Dendritic cell treated with granulocyte-macrophage colony-stimulating factor and Interleukin-4, amounts not matched to agents 40 ng/mL and 50 ng/mL, for 4 days (primary cell): ENCODE data around the gene STIP1.

Experiments
- H3K27ac Mint-ChIP-seq: one replicate; pipeline ENCODE4 v1.8.0; 2022; ENCODE audit warnings: mild to moderate bottlenecking, mixed read lengths
- H3K27me3 Mint-ChIP-seq: one replicate; pipeline ENCODE4 v1.8.0; 2022; ENCODE audit warnings: mild to moderate bottlenecking, mixed read lengths
- H3K36me3 Mint-ChIP-seq: one replicate; pipeline ENCODE4 v1.8.0; 2022; ENCODE audit warnings: low read depth, mixed read lengths
- H3K4me1 Mint-ChIP-seq: one replicate; pipeline ENCODE4 v1.8.0; 2022; ENCODE audit warnings: low read depth, mixed read lengths
- H3K4me3 Mint-ChIP-seq: one replicate; pipeline ENCODE4 v1.8.0; 2022; ENCODE audit warnings: mild to moderate bottlenecking, moderate library complexity, mixed read lengths
- H3K9me3 Mint-ChIP-seq: one replicate; pipeline ENCODE4 v1.8.0; 2022; ENCODE audit warnings: mixed read lengths
- intact Hi-C: fragments of 100-400 bp; cut with micrococcal nuclease; formaldehyde crosslinking; loops from one replicate; pipeline ENCODE4 v1.15.0; 2022

Gene STIP1

DNA sequence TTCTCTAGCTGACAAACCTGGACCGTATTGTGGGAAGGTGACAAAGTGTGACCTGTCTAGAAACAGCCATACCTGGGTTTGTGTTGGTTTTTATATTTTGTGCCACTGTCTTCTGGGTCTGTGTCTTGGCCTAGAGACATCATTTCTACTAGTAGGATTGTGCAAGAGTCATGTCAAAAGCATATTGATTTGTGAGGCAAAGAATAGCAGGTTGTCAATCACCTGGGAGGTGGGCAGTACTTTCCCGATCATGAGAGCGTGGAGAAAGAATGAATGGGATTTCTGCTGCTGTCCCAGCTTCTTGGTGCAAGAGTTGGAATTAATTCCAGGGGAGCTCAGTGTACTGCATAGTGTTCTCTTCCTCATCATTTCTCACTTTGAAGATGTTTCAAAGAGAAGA lies 15.6 kb downstream of the STIP1 start:
- peaks cover 62% of the 10 kb centered on the region for H3K4me1 Mint-ChIP-seq
- no peaks in the 10 kb centered on the region for H3K9me3 Mint-ChIP-seq
- intact Hi-C loops, result no loop called here
- H3K4me3 Mint-ChIP-seq, result no peak overlapping the region
- H3K36me3 Mint-ChIP-seq, result peaks cover 85% of the 10 kb centered on the region
- H3K27me3 Mint-ChIP-seq, result no peaks in the 10 kb centered on the region
- H3K27ac Mint-ChIP-seq, result peak overlapping the region; percentile 64

DNA sequence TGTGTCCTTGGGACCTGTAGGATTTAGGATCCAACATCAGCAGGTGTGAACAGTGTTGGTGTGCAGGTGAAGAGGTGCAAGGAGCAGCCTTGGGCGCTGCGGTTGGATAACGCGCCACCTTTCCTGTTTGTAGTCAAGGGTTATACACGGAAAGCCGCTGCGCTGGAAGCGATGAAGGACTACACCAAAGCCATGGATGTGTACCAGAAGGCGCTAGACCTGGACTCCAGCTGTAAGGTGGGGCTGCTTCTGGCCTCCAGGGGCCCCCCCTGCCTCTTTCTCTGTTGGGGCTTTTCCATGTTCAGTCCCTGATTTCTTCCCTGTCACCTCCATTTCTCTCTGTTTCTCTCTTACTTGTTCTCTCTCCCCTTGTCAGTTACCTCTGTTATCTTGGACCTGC lies 17.0 kb downstream of the STIP1 start:
- H3K36me3 Mint-ChIP-seq, result peaks cover 85% of the 10 kb centered on the region
- peak overlapping the region; percentile 91 for H3K27ac Mint-ChIP-seq
- no peaks in the 10 kb centered on the region for H3K9me3 Mint-ChIP-seq
- H3K27me3 Mint-ChIP-seq, result no peaks in the 10 kb centered on the region
- intact Hi-C loops, result no loop called here
- H3K4me1 Mint-ChIP-seq, result peaks cover 60% of the 10 kb centered on the region
- H3K4me3 Mint-ChIP-seq, result no peak overlapping the region

DNA sequence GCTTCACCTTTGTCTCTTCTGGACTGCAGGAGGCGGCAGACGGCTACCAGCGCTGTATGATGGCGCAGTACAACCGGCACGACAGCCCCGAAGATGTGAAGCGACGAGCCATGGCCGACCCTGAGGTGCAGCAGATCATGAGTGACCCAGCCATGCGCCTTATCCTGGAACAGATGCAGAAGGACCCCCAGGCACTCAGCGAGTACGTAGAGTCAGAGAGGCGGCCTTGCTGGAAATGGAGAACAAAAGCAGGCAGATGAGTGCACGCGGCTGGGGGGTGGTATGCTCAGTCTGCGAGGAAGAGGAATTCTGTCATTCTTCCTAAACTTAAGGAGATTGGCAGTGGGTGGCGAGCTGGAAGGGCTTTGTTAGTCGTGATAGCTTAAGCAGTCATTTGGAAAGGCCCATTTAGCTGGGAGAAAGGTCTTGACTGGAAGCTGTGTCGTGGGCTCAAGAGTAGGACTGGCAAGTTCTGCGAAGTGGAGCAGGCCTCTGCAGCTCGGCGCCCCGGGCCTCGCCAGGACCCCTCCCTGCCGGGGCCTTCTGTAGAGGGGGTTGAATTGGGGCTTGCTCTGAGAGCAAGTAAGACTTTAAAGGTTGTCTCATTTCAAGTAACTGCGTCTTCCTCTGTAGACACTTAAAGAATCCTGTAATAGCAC lies 17.6 kb downstream of the STIP1 start:
- Mint-ChIP-seq H3K36me3 (peaks cover 85% of the 10 kb centered on the region), H3K9me3 (no peaks in the 10 kb centered on the region), H3K4me3 (no peak overlapping the region), H3K27me3 (no peaks in the 10 kb centered on the region), H3K4me1 (peaks cover 65% of the 10 kb centered on the region), H3K27ac (peak overlapping the region; percentile 91)
- intact Hi-C loops, result loop anchor here (1.0 kb wide), 1 partner anchor 101 kb away; no protein-coding TSS in a partner anchor

DNA sequence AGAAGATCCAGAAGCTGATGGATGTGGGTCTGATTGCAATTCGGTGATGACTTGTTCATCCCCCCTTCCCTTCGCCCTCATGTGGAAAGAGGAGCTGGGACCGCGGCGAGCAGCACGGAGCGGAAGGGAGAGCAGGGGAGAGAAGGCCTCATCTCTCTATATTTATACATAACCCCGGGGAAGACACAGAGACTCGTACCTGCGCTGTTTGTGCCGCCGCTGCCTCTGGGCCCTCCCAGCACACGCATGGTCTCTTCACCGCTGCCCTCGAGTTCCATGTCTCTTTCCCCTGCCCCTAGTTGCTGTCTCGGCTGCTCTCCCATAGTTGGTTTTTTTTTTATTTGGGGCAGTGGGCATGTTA lies 18.1 kb downstream of the STIP1 start:
- Mint-ChIP-seq H3K36me3 (peaks cover 85% of the 10 kb centered on the region), H3K4me3 (peak overlapping the region; percentile 8), H3K27ac (peak overlapping the region; percentile 91), H3K4me1 (peaks cover 70% of the 10 kb centered on the region), H3K9me3 (no peaks in the 10 kb centered on the region), H3K27me3 (no peaks in the 10 kb centered on the region)
- intact Hi-C loops, result loop anchor here (1.0 kb wide), 1 partner anchor 100 kb away; no protein-coding TSS in a partner anchor

DNA sequence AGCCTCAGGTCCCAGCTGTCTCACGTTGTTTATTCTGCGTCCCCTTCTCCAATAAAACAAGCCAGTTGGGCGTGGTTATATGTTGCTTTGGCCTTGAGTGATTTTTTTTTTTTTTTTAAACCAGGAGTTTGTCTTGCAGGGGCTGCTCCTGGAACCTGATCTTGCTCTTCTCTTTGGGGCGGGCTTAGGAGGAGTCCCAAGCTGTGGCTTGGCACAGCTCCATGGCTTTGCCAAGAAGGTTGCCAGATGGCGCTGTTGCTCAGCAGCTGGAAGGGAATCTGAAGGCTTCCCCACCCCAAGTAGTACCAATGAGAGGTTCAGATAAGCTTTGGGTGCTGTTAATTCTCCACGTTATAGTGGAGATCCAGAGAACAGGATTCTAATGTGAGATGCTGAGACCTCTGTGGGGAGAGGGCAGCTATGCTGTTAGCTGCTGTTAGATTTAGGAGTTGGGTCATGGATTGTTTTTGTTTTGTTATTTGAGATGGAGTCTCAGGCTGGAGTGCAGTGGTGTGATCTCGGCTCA lies 18.6 kb downstream of the STIP1 start:
- H3K27me3 Mint-ChIP-seq, result no peaks in the 10 kb centered on the region
- peak overlapping the region; percentile 8 for H3K4me3 Mint-ChIP-seq
- peaks cover 85% of the 10 kb centered on the region for H3K36me3 Mint-ChIP-seq
- H3K27ac Mint-ChIP-seq, result peak overlapping the region; percentile 91
- intact Hi-C loops, result loop anchor here (1.0 kb wide), 1 partner anchor 100 kb away; no protein-coding TSS in a partner anchor
- H3K9me3 Mint-ChIP-seq, result no peaks in the 10 kb centered on the region
- H3K4me1 Mint-ChIP-seq, result peaks cover 75% of the 10 kb centered on the region

DNA sequence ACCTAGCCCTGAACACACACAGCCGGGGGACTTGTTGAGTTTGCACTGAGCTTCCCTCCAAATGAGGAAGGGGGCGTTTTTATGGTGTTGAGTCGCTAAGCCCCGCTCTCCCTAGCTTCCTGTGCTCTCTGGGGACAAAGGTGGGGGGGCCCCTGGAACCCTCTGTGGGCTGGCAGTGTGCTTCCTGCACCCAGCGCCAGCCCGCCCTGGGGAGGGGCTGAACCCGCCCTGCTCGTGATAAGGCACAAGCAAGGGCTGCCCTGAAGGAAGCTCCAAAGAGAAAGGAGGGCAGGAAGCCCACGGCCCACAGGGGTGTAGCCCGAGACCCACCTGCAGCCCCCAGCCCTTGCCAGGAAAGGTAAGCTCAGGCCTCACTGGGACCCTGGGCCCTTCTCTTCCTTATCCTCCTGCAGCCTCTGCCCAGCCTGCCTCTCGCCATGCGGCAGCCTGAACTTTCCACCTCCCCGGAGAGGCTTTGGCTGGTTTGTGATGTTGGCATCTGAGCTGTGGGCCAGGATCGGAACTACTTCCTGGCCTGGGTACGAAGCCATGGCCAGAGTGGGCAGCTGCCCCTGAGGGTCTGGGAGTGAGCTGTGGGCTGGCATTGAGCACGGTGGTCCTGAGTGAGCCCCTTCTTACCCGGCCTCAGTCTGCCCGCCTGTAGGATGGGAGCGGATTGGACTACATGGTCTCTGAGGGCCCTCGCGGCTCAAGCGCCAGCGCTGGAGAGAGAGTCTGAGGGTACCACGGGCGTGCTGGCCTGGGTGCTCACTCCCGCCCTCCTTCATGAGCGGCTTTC lies 20.7 kb downstream of the STIP1 start, which contains the start of gene FERMT3:
Gene FERMT3 (plus strand): TSS at position 265 of the 799 bp plus-strand sequence. CDS start 644 bp downstream, outside the sequence.
- Mint-ChIP-seq H3K36me3 (peaks cover 85% of the 10 kb centered on the region), H3K9me3 (no peaks in the 10 kb centered on the region), H3K4me3 (peak within 1 kb of the TSS; percentile 92), H3K27ac (peak within 1 kb of the TSS; percentile 91), H3K4me1 (peaks cover 77% of the 10 kb centered on the region), H3K27me3 (no peaks in the 10 kb centered on the region)
- intact Hi-C loops, result loop anchor here (2.0 kb wide), 1 partner anchor 62 kb away; no protein-coding TSS in a partner anchor

DNA sequence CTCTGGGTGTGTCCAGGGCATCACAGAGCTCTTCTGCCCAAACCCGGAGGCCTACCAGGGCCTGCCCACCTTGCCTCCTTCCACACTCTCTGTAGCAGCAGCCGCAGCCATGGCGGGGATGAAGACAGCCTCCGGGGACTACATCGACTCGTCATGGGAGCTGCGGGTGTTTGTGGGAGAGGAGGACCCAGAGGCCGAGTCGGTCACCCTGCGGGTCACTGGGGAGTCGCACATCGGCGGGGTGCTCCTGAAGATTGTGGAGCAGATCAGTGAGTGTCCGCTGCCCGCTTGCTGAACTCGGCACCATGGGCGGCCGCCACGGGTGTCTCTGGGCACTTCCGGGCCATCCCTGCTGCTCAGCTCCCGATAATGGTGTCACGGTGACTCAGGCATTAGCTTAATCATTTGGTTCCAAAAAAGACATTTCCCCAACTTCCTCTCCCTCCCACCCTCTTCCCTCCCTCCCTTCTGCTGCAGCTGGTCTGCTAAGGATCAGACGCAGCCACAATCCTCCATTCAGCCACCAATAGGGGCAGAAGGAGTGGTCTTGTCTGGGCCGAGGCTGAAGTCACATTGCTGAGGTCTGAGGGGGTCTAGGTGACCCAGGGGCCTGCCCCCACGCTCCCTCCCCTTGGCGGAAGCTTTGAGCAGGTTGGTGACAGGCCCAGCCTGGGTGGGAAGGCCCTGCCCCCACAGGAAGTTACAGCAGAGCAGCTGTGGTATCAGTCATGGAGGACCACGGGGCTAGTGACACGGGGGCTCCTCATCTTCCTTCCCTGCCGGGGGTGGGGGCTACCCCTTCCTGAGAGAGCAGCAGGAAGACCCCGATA lies 21.5 kb downstream of the STIP1 start:
- peaks cover 85% of the 10 kb centered on the region for H3K36me3 Mint-ChIP-seq
- intact Hi-C loops, result loop anchor here (2.0 kb wide), 1 partner anchor 61 kb away; no protein-coding TSS in a partner anchor
- H3K27ac Mint-ChIP-seq, result peak overlapping the region; percentile 91
- H3K4me3 Mint-ChIP-seq, result peak overlapping the region; percentile 92
- H3K27me3 Mint-ChIP-seq, result no peaks in the 10 kb centered on the region
- H3K9me3 Mint-ChIP-seq, result no peaks in the 10 kb centered on the region
- peaks cover 84% of the 10 kb centered on the region for H3K4me1 Mint-ChIP-seq

DNA sequence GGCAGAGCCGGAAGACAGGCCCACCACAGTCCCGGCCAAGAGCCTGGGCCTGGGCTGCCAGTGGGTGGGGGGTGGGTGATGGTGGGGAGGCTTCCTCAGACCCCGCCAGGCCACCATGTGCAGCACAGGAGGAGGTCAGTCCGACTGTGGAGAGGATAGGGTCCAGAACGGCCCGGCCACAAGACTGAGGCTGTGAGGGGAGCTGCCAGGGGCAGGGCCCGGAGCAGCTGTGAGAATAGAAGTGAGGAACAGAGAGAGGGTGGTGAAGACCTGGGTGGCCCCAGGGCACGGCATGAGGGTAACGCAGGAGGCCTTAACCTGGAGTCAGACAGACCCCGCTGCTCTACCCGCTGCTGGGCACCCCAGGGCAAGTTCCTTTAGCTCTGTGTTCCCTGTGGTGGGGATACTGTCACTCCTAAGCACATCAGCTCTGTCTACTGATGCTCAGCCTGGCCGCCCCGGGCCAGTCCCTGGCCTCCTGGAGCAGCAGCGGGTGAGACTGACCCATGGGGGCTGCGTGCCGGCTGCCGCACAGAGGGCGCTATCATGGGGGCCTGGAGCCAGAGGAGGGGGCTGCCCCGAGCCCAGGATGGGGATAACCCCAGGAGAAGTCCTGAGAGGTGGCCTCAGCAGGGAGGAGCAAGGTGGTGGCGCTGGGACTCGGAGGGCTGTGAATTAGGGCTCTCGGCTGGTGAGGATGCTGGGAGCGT lies 22.3 kb downstream of the STIP1 start:
- no peaks in the 10 kb centered on the region for H3K27me3 Mint-ChIP-seq
- H3K9me3 Mint-ChIP-seq, result no peaks in the 10 kb centered on the region
- intact Hi-C loops, result no loop called here
- peak overlapping the region; percentile 91 for H3K27ac Mint-ChIP-seq
- H3K4me3 Mint-ChIP-seq, result peak overlapping the region; percentile 92
- H3K36me3 Mint-ChIP-seq, result peaks cover 85% of the 10 kb centered on the region
- peaks cover 83% of the 10 kb centered on the region for H3K4me1 Mint-ChIP-seq

DNA sequence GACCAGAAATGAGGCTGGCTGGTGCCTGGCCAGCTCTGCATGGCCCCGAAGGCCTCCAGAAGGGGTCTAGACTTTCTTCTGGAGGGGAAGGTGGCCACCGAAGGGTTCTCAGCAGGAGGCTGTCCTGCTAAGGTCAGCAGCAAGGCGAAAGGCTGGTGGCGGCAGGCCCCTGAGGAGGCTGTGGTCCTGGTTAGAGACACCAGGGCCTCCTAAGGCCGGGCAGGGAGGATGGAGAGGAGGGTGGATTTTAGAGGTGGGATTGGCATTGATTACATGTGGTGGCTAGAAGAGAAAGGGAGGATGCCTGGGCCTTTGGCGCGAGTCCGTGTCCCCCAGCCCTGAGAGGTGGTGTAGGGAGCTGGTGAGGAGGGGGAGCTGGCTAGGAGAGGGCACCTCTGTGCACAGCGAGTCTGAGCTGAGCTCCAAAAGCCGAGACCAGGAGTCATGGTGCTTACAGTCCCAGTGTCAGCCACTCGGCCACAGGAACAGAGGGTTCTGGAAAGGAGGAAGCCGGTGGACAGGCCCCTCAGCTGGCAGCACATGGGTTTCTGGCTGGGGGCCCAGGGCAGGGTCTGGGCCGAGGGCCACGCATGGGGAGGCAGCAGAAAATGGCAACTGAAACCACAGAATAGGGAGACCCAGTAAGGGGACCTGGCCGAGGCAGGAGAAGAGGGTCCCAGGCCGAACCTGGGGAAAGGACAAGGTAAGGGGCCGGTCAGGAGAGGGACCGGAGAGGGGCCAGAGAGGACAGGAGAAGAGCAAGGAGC lies 23.0 kb downstream of the STIP1 start:
- peaks cover 76% of the 10 kb centered on the region for H3K4me1 Mint-ChIP-seq
- no peaks in the 10 kb centered on the region for H3K9me3 Mint-ChIP-seq
- intact Hi-C loops, result no loop called here
- H3K36me3 Mint-ChIP-seq, result peaks cover 85% of the 10 kb centered on the region
- no peaks in the 10 kb centered on the region for H3K27me3 Mint-ChIP-seq
- H3K27ac Mint-ChIP-seq, result peak overlapping the region; percentile 91
- H3K4me3 Mint-ChIP-seq, result peak overlapping the region; percentile 92

DNA sequence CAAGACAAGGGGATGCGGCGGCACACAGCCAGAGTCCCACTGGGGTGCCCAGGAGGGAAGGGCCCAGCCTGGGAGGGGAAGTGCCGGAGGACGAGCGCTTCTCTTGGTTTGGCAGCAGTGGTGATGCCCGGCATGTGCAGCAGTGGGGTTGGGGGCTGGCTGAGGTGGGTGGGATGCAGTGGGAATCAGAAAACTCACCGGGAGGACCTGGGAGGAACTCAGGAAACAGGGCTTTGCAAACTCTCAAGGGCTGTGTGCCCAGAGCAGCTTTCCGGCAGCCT lies 23.5 kb downstream of the STIP1 start:
- peaks cover 85% of the 10 kb centered on the region for H3K36me3 Mint-ChIP-seq
- H3K4me3 Mint-ChIP-seq, result peak overlapping the region; percentile 92

DNA sequence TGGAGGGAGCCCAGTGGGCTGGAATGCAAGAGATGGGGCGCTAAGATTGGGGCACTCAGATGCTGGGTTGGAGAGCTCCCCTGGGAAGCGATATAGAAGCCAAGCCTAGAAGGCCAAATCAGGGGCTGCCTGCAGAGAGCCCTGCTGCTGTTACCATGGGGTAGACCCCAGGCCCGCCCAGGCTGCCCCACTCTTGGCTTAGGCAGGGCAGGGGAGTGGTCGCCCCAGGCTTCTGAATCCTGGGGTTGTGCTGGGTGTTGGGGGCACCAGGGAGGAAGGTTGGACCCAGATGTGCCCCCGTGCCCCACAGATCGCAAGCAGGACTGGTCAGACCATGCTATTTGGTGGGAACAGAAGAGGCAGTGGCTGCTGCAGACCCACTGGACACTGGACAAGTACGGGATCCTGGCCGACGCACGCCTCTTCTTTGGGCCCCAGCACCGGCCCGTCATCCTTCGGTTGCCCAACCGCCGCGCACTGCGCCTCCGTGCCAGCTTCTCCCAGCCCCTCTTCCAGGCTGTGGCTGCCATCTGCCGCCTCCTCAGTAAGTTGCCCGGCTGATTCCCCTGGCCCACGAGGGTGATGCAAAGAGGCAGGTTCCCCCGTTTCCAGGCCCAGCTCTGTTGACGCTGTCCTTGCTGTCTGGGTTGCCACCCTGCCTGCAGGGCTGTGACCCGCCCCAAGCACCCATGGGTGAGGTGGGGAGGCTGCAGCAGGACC lies 24.5 kb downstream of the STIP1 start:
- Mint-ChIP-seq H3K4me1 (peaks cover 67% of the 10 kb centered on the region), H3K36me3 (peaks cover 90% of the 10 kb centered on the region), H3K27me3 (no peaks in the 10 kb centered on the region), H3K27ac (peak overlapping the region; percentile 15), H3K4me3 (no peak overlapping the region), H3K9me3 (no peaks in the 10 kb centered on the region)
- intact Hi-C loops, result no loop called here

More for the DNA sequence above, 23.5 kb downstream of the STIP1 start:
- intact Hi-C loops, result no loop called here
- peak overlapping the region; percentile 91 for H3K27ac Mint-ChIP-seq
- no peaks in the 10 kb centered on the region for H3K27me3 Mint-ChIP-seq
- peaks cover 70% of the 10 kb centered on the region for H3K4me1 Mint-ChIP-seq
- H3K9me3 Mint-ChIP-seq, result no peaks in the 10 kb centered on the region

DNA sequence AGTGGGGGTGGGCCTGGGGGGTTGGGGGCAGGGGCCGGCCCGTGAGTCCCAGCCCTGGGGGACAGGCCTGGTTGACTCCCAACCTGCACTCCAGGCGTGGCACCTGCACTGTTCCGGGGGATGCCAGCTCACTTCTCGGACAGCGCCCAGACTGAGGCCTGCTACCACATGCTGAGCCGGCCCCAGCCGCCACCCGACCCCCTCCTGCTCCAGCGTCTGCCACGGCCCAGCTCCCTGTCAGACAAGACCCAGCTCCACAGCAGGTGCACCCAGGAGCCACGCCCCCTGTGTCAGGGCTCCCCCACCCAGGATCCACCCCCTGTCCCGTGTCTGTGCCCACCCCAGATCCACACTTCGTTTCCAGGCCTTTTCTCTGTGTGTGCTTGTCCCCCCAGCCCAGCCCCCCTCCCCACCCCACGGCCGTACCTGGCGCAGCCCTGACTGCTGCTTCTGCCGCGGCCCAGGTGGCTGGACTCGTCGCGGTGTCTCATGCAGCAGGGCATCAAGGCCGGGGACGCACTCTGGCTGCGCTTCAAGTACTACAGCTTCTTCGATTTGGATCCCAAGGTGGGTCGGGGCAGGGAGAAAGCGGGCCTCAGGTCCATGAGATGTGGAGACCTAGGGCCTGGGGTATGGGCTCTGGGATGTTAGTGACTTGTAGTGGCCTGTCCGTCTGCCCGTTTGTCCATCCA lies 25.4 kb downstream of the STIP1 start:
- Mint-ChIP-seq H3K4me3 (no peak overlapping the region), H3K36me3 (peaks cover 99% of the 10 kb centered on the region), H3K4me1 (peaks cover 59% of the 10 kb centered on the region)

More for the DNA sequence above, 25.4 kb downstream of the STIP1 start:
- H3K9me3 Mint-ChIP-seq, result no peaks in the 10 kb centered on the region
- no peaks in the 10 kb centered on the region for H3K27me3 Mint-ChIP-seq
- H3K27ac Mint-ChIP-seq, result peak overlapping the region; percentile 10
- intact Hi-C loops, result no loop called here
